GM18907 (cell line): Measurements from ENCODE around the gene RANBP2.
"Not testable (repeated sequence)": the region's sequence is repeated elsewhere in the genome, so short reads cannot be mapped to it uniquely, and the experiment has no call there.

Source experiments
- ATAC-seq: cut with Tn5 transposase; IDR thresholded peaks from one replicate; pipeline ENCODE4 v1.9.1; 2021; ENCODE audit warnings: mild to moderate bottlenecking, moderate library complexity; ENCODE audit not compliant: unreplicated experiment

The RANBP2 gene

GRCh38 chr2:108767859-108768258, 48.6 kb downstream of the RANBP2 start:
- not testable (repeated sequence) for ATAC-seq

DNA sequence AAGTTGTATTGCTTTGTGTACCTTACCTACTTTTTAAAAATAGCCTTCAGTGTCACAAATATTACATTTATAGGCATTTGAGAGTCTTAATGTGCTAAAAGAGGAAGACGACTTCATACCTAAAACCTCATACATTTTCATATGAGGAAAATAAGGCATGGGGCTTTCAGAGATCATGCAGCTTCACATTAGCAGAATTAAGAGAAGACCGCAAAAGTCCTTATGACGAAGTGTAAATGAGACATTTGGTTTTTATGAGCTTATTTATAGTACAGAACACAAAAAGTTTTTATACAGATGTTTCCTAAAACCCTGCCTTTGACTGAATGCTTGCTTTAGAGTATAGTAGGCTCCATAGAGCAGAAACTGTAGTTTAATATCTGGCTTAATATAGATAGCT, 57.2 kb downstream of the RANBP2 start:
- peak; percentile 76 for ATAC-seq

- ATAC-seq: no peak
Observed at GRCh38 chr2:108778857-108779256, 59.6 kb downstream of the RANBP2 start.

GRCh38 chr2:108786008-108786353, 66.7 kb downstream of the RANBP2 start:
- ATAC-seq: no peak

DNA sequence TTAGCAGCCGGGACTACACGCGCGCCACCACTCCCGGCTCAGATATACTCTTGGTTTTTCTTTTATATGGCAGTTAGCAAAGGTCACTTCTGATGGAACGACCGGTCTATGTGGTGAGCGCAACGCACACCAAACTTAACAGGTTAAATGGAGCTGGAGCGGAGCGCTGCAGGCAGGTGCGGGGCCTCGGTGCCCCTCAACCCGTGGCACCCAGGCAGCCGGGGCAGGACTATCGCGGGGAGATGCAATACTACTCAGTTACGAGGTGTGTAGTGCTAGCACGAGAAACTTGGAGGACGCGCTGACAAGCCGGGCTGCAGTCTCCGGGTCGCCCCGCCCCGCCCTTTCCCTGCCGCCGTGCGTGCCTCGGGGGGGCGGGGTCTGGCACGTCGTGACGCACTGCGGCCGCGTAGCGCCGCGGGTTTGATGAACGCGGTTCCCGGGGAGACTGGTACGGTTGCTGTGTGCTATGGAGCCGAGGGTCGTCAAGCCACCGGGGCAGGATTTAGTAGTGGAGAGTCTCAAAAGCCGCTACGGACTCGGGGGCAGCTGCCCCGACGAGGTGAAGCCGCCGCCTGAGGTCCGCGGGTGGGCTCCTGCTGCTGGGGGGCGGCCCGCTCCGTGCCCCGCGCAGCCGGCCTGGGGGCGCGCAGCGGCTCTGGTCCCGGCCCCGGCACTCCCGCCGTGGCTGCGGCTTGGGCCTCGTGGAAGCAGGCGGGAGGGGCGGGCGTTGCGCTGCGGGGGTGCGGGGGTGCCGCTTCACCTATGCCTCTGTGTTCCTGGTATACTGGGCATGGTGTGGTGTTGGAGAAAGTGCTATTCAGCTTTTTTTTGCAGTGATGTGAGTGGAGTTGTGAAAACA, 67.3 kb downstream of the RANBP2 start, which contains the start of gene CCDC138:
Gene CCDC138, plus strand, starts transcription at position 418 of the 862 bp plus-strand sequence. Its CDS starts 52 bp downstream, at position 470.
- peak; percentile 97 for ATAC-seq

DNA sequence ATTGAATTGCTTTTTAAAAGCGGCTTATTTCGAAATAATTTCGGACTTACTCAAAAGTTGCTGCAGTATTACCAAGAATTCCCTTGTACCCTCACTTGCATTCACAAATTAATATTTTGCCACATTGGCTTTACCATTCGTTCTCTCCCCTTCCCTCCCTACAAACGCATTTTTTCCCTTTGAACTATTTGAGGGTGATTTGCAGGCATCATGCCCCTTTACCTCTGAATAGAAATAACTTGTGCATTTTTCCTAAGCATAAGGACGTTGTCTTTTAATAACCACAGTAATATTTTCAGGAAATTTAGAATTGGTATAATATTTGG, 67.9 kb downstream of the RANBP2 start:
- ATAC-seq: no peak

DNA sequence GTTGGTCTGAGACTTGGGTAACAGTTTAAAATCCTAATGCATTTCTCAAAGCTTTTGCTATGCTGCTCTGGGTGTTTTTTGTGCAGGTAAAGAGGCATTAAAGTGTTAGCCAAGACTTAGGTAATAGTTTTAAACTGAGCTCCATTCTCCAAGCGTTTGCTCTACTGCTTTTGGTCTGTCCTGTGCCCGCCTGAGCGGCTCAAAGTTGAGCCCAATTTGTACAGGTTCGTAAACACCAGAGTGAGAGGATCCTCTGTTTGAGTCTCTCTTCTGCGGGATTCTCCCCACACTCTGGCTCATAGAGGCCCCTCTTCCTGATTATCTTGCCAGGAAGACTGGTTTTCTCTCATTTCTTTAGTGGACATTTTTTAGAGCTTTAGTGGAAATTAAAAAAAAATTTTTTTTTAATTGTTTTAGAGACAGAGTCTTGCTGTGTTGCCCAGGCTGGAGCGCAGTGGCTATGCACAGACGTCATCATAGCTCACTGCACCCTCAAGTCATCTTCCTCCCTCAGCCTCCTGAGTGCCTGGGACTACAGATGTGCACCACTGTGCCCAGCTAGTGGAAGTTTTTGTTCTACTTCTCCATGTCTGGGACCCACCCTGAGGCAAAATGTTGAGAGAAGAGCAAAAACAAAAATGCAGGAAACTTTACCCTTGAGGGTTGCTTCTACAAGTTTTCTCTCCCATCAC, 83.9 kb downstream of the RANBP2 start:
- ATAC-seq: no peak

DNA sequence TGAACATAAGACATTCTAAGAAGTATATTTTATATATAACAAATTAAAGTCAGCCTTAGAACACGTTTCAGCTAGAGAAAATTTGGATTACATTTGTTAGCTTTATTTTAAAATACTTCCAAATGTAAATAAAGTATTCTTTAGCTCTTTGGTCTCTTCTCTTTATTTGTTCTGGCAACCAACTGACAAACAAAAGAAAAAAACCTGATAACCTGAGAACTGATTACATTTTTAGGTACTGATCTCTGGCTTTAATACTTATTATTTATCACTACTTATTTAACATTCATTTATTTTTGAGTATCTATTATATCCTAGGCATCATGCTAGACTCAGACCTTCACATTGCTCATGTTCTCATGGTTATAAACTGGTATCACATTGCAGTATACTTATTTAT, 85.8 kb downstream of the RANBP2 start:
- ATAC-seq: no peak

DNA sequence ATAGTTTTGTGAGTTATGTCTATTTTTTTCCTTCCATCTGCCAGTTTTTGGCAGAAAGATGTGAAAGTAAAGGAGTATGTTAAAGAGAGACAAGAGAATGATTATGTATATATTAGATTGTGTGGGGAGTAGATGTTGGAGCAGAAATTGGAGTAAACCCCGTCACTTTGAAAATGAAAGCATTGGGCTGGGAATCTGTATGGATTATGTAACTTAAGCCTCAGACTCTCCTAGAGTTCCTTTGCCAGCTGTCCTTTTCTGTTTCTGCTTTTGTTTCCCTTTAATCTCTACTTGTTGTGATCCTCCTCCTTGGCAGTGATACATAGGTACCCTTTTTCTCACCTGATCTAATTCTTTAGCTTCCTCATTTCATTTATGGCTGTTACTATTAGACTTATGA, 86.5 kb downstream of the RANBP2 start:
- ATAC-seq: no peak

DNA sequence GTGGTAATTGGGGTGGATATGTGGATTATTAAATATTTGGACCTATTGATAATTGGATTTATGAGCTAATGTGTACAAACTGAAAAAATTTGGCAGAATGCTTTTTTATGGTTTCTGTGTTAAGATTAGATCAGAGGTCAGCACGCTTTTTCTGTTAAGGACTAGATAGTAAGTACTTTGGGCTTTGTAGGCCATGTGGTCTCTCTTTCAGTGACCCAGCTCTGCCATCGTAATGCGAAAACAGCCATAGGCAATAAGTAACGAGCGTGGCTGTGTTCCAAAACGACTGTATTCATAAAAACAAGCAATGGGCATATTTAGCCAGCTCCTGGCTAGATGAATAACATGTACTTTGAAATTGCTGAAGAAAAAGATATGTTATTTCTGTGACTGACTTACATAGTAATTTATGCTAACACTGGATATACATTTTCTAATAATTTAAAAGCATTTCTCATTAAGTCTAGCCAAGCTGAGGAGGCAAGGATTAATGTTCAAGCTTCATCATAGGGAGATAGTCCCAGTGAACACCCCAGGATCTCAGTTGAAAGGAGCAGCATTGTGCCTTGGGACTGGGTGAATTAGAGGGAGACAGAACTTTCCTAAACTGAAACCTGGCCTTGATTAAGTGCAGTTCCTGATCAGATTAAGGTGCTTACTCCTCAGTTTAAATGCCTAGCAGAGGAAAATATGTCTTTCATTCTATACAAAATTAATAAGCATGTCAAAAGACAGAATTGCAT, 87.3 kb downstream of the RANBP2 start:
- ATAC-seq: no peak

GRCh38 chr2:108809936-108810335, 90.7 kb downstream of the RANBP2 start:
- ATAC-seq: no peak

GRCh38 chr2:108810993-108811957, 92.0 kb downstream of the RANBP2 start:
- no peak for ATAC-seq

- ATAC-seq: no peak
Observed at GRCh38 chr2:108813732-108814131, 94.5 kb downstream of the RANBP2 start.

- no peak for ATAC-seq
Observed at GRCh38 chr2:108820482-108820881, 101.2 kb downstream of the RANBP2 start.

- no peak for ATAC-seq
Observed at GRCh38 chr2:108823286-108823685, 104.0 kb downstream of the RANBP2 start.

DNA sequence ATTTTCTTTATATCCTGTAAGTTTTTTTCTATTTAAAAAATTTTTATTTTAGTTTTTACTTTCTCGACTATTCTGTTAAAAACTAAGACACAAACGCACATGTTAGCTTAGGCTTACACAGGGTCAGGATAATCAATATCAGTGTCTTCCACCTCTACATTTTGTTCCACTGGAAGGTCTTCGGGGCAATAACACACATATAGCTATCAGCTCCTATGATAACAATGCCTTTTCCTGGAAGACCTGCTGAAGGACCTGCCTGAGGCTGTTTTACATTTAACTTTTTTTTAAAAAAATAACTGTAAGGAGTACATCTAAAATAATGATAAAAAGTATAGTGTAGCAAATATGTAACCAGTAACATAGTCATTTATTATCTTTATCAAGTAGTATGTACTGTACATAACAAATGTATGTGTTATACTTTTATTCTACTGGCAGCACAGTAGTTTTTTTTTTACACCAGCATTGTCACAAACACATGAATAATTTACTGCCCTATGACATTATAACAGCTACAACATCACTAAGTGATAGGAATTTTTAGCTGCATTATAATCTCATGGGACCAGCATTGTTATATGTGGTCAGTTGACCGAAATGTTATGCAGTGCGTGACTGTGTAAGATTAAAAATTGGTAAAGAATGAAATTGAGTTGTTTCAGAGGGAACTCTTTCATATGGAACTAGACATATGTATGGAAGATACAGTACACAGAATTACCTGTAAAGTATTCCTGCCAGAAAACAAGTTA, 105.2 kb downstream of the RANBP2 start:
- ATAC-seq: no peak

DNA sequence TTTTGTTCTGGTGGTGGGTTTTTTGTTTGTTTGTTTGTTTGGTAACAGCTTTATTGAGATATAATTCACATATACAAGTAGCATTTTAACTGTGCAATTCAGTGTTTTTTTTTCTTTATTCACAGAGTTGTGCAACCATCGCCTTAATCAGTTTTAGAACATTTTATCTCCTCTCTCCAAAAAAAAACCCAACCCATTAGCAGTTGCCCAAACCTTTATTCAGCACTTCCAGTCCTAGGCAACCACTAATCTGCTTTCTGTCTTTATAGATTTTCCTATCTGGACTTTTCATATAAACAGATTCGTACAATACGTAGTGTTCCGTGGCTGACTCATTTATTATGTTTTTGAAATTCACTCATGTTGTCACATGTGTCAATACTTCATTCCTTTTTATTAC, 106.0 kb downstream of the RANBP2 start:
- ATAC-seq: no peak

GRCh38 chr2:108825736-108826135, 106.5 kb downstream of the RANBP2 start:
- ATAC-seq: no peak

- no peak for ATAC-seq
Observed at GRCh38 chr2:108829578-108830310, 110.5 kb downstream of the RANBP2 start.
